Activated CD8-positive, alpha-beta memory T cell treated with anti-CD3 and anti-CD28 coated beads for 24 hours (primary cell): ENCODE measurements around the gene FZD2.
"Not testable (repeated sequence)": the region's sequence is repeated elsewhere in the genome, so short reads cannot be mapped to it uniquely, and the experiment has no call there.

Experiments
- DNase-seq: peaks from one replicate; pipeline ENCODE4 v3.0.0-alpha.2; 2020

FZD2 gene

DNA sequence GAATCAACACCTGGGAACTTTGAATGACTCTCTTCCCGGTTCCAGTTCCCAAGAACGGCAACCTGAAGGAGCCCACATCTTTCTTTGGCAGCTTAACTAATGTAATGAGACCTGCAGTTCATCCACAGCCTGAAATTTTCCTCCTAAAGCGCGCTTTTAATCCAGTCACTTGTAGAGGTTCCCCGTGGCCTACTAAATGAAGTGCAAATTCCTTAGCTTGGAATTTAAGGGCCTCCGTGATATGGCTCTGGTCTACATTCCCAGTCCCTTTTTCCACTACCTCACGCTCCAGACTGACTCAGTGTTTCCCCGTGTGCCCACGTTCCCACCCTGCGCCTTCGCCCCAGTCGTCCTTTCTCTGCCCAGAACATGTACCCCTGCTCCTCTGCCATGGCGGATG lies 27.2 kb downstream of the FZD2 start:
- no peak for DNase-seq

DNA sequence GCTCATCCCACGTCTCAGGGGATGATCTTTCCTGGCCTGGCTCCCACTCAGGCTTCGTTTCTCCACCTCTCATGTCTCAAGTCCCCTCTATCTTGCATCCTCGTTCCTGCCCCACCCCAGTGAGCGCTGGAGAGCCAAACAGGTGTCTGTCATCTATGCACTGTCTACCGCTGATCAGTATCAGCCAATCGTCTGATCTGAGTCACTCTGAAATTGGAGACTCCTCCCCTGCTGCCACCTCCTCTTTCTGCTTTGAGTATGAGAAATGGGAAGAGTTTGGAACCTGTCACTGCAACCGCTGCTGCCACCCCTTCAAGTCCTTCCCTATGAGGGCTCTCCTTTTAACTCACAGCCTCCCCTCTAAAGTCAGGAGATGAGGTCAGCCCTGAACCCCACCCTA lies 28.0 kb downstream of the FZD2 start:
- no peak for DNase-seq

DNA sequence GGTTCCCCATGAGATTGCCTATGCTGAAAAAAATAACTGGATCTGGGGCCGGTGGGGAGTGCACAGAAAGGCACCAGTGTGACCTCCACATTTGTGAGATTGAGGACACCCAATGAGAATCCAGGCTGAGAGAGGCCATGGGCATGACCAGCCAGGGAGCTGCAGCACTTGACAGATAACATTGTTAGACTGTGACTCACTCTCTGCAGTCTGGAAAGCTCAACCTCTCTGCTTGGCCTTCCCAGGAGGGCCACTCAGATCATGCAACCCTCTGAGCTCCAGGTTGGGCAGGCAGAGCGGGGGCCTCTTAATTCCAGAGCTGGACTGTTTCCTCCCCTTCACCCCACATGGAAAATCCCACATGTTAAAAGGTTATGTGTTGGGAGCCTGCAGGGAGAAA lies 30.1 kb downstream of the FZD2 start:
- DNase-seq, result no peak

DNA sequence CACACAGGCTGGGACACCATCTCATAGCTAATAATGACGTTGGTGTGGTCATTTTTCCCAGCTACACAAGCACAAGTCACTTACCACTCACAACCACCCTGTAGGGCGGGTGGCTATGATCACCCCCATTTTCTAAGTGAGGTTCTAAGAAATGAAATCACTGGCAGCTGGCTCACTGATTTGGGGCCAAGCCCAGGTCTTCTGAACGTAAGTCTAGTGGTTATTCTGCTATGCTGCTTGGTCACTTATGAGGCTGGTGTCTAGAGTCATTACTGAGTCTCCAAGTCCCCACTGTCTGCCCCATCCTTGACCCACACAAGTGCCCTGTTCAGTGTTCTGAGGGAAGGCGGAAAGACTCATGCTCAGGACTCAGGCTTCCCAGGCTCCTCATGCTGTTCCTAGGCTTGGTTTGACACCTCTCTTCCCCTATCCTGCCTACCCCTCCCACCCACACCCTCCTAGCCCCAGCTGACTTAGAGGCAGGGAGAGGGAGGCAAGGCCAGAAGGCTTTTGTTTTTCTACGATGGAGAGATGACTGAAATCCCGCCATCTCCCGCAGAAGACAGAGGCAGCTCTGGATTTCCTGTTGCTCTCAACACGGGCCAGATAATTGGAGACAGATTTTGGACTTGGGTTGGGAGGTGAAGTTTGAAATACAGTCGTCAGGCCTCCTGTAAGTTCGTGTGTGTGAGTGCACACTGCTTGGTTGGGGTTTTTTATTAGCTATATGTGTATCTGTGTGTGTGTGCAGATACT lies 32.2 kb downstream of the FZD2 start:
- DNase-seq, result no peak

DNA sequence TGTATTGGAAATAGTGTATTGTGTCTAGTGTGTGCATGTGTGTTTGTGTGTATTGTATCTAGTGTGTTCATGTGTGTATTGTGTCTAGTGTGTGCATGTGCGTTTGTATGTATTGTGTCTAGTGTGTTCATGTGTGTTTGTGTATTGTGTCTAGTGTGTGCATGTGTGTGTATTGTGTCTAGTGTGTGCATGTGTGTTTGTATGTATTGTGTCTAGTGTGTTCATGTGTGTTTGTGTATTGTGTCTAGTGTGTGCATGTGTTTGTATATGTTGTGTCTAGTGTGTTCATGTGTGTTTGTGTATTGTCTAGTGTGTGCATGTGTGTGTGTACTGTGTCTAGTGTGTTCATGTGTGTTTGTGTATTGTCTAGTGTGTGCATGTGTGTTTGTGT lies 32.8 kb downstream of the FZD2 start:
- not testable (repeated sequence) for DNase-seq

DNA sequence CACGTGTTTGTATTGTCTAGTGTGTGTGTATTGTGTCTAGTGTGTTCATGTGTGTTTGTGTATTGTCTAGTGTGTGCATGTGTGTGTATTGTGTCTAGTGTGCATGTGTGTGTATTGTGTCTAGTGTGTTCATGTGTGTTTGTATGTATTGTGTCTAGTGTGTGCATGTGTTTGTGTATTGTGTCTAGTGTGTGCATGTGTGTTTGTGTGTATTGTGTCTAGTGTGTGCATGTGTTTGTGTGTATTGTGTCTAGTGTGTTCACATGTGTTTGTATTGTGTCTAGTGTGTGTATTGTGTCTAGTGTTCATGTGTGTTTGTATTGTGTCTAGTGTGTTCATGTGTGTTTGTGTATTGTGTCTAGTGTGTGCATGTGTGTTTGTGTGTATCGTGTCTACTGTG lies 33.5 kb downstream of the FZD2 start:
- DNase-seq, result not testable (repeated sequence)

DNA sequence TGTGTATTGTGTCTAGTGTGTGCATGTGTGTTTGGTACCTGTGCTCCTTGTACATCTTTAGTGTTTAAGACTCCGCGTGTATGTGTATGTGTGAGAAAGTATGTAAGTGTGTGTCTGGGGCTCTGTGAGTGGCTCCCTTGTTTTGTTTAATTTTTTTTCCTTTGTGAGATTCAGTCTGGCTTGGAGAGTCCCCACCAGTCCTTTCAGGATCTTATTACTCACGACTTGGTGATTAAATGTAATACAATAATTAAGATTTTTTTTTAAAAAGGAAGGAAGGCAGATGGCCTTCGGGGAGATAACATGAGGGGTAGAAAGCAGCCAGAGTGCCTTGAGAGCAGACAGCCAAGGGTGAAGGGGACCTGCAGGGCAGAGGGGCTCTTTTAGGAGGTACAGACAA lies 33.9 kb downstream of the FZD2 start:
- DNase-seq, result no peak

DNA sequence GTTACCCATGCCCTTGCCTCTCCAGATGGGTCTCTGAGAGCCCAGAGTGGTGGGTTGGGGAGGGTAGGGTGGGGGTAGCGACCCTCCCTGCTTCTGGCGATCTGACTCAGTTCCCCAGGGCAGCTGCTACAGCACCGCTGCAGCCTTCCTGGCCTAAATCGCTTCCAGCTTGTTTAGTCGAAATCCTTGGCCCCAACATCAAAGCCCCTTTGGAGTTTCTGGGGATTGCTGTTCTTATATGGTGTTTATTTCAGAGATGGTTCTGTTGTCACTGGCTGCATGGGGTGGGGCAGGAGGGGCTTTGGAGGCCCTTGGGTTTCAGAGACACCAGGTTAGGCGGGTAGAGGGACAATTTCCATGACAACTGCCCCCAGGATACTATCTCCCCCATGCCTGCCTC lies 35.9 kb downstream of the FZD2 start:
- DNase-seq, result no peak

DNA sequence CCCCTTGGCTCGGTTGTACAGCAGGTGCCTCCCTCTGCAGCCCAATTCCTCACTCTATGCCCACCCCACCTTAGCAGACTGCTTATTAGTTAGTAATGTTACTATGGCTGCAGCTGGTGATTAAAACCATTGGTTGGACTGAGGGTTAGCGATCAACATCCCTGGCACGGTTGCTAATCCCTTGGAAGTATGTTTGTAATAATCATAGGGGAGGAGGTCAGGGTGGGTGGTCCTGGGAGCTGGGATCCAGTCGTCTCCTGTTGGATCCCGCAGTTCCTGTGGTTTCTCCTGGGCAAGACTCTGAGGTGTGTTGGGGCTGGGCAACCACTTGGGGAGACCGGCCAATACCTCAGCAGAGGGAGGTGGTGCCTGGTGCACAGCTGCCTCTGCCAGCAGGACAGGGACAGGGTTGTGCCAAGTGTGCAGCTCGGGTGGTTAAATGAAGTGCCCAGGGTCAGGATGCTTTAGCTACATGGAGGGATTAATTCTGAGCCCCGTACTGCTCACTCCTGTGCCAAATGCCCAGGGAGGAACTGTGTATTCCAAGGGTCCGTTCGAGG lies 38.0 kb downstream of the FZD2 start:
- no peak for DNase-seq

DNA sequence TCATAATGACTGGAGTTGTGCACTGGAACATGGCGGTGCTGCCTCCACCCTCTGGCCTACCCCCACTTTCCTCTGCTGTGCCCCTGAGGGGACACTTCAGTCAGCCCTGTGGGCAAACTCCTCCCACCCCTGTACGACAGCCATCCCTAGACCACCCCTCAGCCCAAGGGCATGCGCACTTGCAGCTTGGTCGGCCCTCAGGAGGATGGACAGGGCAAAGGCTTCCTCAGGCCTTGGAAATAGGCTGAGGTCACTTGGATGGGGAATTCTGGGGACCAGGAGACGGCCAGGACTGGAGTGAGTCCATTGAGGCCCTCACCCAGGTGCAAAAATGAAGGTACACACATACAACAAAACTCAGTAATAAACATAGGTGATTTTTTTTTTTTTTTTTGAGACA lies 41.0 kb downstream of the FZD2 start:
- DNase-seq, result no peak

DNA sequence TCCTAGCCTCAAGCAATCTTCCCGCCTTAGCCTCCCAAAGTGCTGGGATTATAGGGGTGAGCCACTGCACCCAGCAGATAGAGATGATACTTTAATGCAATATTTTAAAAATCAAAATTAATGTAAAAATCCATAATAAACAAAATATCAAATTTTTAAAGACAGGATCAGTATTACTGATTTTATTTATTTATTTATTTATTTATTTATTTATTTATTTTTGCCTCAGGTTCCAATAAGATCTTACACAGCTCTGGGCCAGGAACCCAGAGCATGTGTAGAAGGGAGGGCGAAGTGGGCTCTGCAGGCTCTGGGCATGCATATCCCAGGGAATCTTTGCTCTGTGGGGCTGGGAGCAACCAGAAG lies 41.6 kb downstream of the FZD2 start:
- no peak for DNase-seq

DNA sequence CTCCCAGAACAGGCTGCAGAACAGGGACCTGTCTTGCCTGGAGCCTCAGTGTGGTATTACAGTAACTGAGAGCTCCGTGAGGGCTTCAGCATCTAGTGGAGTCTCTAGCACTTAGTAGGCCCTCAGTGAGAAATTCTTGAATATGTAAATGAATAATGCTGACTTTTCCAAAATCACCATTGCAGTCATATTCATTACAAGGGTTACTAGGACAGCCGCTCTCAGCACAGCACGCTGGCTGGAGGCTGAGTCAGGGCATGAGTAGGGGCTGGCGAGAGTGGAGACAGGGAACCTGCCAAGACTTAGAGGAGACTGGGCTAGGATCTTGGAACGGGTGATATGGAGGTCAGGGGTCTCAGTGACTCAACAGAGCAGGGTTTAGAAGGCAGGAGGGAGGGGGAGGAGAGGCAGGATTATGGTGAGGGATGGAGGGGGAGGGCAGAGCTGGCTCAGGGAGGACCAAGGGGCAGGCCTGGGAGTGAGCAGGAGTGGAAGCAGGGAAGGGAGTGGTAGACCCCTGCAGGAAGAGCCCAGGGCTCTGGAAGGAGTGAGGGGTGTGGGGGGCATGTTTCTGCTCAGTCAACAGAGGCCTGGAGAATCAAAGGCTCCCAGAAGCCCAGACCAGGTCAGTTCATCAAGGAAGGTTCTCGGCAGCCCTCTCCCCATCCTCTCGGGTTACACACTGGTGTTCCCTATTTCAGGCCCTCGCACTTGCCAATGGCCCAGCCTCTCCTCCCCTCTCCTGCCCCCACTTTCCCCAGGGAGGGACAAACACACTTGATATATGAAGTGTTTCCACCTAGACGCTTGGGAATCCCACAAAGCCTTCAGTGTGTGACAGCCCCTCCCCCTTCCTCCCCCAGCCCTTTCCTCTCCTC lies 42.3 kb downstream of the FZD2 start:
- DNase-seq, result no peak

DNA sequence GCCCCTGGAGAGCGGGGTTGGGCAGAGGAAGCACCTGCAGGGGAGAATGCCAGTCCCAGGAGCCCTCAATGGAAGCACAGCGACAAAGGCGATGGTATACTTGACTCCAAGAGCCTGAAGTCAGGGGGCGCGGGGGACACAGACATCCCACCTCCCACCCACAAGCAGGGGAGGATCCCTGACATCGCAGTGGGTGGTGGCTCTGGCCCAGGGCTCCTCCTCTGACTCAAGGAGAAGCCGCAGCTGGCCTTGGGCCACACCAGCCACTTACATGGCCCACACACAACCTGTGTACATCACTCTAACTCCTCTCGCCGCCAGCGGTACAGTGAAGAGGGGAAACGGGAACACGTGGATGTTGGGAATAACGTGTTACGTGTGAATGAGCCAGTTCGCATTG lies 44.3 kb downstream of the FZD2 start:
- no peak for DNase-seq

DNA sequence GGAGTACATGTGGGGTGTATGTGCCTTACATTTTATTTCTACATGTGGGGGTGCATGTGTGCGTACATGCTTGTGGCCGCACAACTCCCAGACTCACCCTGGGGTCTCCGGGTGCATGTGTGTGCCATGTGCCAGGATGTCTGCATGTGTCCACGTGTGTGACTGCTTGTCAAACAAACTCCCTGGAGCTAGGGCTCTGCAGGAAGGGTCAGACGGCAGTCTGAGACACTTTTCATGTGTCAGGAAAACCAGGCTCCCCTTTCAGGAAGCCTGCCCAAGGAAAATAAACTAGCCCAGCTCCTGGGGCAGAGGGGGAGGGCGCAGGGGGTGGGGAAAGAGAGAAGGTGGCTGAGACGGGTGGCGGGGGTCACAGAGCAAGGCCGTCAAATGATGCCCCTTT lies 44.7 kb downstream of the FZD2 start:
- no peak for DNase-seq

DNA sequence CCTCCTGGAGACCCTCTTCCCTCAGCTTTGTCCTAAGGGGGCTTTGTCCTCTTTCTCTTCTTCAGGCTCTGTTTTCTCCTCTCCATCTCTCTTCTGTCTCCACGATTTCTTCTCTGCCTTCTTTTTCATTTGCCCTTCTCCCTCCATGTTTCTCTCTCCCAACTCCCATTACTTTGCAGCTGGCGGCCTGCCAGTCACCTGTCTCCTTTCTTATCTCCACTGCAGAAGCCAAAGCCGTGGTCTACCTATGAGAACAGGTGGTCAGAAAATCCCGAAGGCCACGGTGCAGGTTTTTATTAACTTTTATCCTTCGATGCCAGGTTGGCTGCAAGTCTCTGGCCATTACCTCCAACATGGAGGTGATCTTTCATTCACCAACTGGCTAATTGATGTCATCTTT lies 45.1 kb downstream of the FZD2 start:
- DNase-seq, result no peak

DNA sequence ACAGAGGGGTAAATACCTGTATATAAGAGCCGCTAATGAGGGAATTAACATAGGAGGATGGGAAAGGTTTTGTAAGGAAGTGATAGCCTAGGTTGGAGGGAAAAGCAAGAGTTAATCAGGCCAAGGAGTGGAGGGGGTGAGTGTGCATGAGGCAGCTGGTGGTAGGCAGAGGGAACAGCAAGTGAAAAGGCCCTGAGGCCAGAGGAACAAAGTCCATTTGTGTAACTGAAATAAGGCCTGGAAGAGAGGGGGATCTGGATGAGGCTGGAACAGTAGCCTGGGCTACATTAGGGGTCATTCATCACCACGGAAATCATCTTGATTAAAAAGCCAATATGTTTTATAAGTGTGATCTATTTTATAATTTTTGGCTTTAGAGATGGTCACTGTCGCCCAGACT lies 45.7 kb downstream of the FZD2 start:
- no peak for DNase-seq

DNA sequence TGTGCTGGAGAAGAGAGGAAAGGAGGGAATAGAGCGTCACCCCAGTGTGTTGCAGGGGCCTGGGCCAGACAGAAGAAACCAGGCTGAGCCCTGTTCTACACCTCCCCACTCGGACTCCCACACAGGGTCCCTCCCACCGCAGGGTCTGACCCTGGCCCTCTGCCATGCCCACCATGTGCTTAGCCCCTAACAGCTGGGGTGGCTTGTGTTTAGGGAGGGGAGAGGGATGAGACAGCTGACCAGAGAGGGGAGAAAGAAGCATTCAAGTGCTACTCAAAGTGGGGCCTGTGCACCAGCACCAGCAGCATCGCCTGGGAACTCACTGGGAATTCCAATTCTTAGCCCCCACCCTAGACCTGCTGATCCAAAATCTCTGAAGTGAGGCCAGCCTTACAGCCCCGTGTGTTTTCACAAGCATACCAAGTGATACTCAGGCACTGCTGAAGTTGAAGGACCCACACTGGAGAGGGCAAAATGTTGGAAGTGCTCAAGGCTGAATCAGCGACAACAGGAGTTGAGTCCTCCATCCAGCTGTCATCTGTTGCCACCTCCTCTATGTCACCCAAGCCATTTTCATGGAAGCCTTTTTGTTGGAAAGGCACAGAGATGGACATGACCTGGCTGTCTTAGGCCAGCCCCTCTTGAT lies 47.0 kb downstream of the FZD2 start:
- no peak for DNase-seq

DNA sequence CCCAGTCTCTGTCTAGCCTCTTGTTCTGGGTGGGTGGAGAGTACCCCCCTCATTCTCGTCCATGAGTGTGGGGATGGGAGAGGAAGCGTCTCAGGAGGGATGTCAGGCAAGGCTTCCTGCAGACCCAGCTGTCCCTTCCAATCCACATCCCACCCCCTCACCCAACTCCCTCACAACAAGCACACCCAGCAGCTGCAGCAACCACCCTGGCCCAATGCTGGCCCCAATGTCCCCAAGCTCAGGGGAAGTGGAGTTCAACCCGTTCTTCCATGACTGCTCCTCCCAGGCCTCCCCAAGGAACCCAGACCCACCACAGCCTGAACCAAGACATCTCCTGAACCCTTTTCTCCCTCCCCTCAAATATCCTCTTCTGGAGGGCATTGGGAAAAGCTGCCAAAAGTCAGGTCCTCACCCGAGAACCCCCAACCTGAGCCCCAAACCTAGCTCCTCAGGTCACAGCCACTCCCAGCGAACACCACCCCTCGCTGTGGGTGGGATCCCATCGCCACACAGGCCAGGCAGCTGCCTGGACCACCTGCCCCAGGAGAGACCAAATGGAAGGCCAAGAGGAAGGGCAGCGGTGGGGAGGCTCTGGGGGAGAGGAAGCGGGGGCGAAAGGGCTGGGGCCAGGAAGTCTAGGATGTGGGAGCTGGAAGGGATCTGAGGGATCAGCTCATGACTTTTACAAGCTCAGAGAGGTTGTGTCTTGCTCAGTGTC lies 47.6 kb downstream of the FZD2 start:
- no peak for DNase-seq

DNA sequence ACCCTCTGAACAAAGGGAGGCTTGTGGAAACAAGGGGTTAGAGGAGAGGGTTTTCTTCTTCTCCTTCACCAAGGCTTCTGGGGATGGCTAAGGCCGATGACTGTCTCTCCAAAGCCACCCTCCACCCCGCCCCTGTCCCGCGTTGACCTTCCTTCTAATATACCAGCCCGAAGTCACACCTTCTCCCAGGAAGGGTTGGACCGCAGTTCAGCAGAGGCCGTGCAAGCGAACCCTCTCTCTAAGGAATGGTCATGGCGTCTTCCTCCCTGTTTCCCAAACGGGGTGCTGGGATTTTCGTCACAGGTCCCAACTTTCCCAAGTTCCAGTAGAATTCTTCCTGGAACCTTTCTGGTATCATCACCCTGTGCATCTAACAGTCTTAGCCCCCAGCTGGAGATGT lies 49.4 kb downstream of the FZD2 start:
- DNase-seq, result no peak

DNA sequence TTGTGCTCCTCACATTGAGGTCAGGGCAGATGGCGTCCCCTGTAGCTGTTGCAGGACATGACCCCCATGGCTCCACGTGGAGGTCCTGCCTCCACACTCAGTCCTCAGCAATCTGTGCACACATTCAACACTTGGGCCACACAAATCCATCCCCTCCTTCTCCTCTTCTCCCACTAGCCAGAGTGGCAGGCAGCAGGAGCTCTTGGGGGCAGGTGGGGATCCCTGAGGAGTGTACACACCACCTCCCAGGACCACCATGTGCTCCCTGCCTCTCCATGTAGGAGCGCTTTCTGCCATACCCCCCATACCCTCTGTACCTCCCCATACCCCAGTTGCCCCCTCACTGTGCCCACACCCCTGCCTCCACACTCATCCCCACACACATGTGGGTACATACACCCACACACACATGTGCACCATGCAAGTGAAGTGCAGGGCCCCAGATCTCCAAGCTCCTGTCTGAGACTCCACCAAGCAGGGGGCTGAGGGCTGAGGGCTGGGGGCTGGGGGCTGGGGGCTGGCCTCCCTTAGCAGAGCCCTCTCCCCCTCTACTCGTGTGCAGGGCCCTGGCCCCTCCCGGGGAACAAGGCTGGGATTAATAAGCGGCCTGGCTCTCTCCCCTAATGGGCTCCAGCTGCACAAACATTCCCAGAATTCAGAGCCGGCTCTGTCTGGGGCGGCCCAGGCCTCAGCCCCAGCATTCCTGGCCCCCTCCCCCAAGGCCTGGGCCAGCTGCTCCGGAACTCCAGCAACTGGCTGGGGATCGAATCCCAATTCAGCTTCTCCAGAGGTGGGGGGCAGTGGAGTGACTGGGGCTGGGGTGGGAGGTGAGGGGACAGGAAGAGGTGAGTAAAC lies 50.8 kb downstream of the FZD2 start:
- no peak for DNase-seq

DNA sequence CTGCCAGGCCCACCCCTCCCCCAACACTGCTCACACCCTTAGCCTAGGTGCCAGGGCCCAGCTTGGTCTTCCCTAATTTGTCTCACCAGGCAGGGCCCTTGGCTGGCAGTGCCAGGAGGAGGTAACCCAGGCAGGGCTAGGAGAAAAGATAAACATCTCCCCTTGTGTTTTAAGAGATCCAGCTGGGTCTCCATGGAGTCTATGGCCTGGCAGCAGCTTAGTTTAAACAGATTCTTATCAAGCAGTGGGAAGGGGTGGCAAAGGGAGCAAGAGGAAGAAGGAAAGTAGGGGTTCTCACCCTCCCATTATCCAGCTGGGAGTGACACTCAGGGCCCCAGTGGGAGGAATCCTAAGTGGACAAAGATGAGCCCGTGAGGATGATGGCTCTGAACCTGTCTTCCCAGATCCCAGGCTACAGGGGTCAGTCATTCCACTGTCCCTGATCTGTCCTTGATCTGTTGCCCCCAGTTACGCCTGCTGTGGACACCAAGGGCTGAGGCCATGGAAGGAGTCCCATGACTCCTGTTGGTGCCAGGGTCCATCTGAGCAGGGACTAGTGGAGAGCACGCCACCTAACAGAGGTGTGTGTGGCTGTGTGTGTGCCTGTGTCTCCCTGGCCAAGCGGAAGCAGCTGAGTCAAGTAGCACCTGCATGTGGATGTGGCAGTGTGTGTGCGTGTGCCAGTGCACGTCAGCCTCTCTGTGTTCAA lies 51.6 kb downstream of the FZD2 start:
- DNase-seq, result no peak
